Activated naive CD8-positive, alpha-beta T cell (primary cell): ENCODE data around the gene CCBE1.

Experiments
- H3K27ac Mint-ChIP-seq: one replicate; pipeline ENCODE4 v1.8.0; 2021; ENCODE audit warnings: mixed read lengths
- H3K27me3 Mint-ChIP-seq: one replicate; pipeline ENCODE4 v1.8.0; 2021; ENCODE audit warnings: mixed read lengths
- H3K36me3 Mint-ChIP-seq: one replicate; pipeline ENCODE4 v1.8.0; 2021; ENCODE audit warnings: mixed read lengths
- H3K4me1 Mint-ChIP-seq: one replicate; pipeline ENCODE4 v1.8.0; 2021; ENCODE audit warnings: low read depth, mixed read lengths
- H3K4me3 Mint-ChIP-seq: one replicate; pipeline ENCODE4 v1.8.0; 2021; ENCODE audit warnings: mild to moderate bottlenecking, mixed read lengths
- H3K9me3 Mint-ChIP-seq: one replicate; pipeline ENCODE4 v1.8.0; 2021; ENCODE audit warnings: low read depth, mixed read lengths

CCBE1 gene

GRCh38 chr18:59612381-59612780 lies 84.8 kb downstream of the CCBE1 start:
- no peaks in the 10 kb centered on the region for H3K9me3 Mint-ChIP-seq
- peaks cover 7% of the 10 kb centered on the region for H3K27me3 Mint-ChIP-seq

DNA sequence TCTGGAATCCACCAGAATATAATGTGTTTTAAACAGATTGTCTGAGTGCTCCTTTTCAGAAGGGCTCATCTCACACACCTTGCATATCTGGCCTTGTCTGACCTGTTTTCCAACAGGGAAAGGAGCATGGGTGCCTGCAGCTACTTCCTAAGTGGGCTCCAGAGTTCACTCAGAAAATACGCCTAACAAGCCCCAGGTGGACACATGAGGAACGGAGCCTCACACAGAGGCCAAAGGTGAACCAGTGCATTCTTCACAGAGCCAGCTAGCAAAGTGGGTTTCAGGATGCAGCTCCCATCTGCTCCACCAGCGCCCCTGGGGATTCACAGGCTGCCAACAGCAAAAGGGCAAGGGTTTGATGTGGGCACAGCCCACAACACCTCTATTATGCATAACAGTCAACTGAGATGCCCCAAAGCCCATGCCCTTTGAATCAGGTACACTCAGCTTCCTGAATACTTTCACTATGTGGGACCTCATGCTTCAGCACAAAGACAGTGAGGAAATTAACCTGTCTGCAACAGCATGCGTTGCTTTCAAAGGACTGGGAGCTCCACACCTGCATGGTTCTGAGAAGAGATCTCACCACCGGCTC lies 86.6 kb downstream of the CCBE1 start:
- no peak overlapping the region for H3K4me3 Mint-ChIP-seq
- no peaks in the 10 kb centered on the region for H3K9me3 Mint-ChIP-seq
- no peaks in the 10 kb centered on the region for H3K36me3 Mint-ChIP-seq
- H3K4me1 Mint-ChIP-seq = no peaks in the 10 kb centered on the region
- H3K27me3 Mint-ChIP-seq = peaks cover 2% of the 10 kb centered on the region
- no peak overlapping the region for H3K27ac Mint-ChIP-seq

More at GRCh38 chr18:59612381-59612780, 84.8 kb downstream of the CCBE1 start:
- H3K4me3 Mint-ChIP-seq = no peak overlapping the region
- no peaks in the 10 kb centered on the region for H3K36me3 Mint-ChIP-seq
- H3K4me1 Mint-ChIP-seq = no peaks in the 10 kb centered on the region
- H3K27ac Mint-ChIP-seq = no peak overlapping the region

GRCh38 chr18:59609654-59610053 lies 87.6 kb downstream of the CCBE1 start:
- H3K9me3 Mint-ChIP-seq = no peaks in the 10 kb centered on the region

DNA sequence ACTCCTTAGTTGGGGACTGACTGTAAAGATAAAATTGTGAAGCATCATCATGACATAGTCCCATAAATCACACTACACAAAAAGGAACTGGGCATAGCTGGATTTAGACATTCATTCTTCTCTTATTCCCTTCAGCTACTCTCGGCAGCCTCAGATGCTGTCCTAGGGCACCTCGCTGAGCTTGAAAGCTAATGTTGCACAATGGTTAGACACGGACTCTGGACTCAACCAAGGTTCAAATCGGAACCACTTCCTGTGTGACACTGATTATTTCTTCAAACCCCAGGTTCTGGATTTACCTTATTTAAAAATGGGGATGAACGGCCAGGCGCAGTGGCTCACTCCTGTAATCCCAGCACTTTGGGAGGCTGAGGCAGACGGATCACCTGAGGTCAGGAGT lies 89.8 kb downstream of the CCBE1 start:
- H3K36me3 Mint-ChIP-seq = no peaks in the 10 kb centered on the region
- no peak overlapping the region for H3K27ac Mint-ChIP-seq
- no peaks in the 10 kb centered on the region for H3K4me1 Mint-ChIP-seq
- H3K9me3 Mint-ChIP-seq = no peaks in the 10 kb centered on the region
- H3K4me3 Mint-ChIP-seq = no peak overlapping the region
- peaks cover 2% of the 10 kb centered on the region for H3K27me3 Mint-ChIP-seq

More at GRCh38 chr18:59609654-59610053, 87.6 kb downstream of the CCBE1 start:
- H3K4me1 Mint-ChIP-seq = no peaks in the 10 kb centered on the region
- peaks cover 2% of the 10 kb centered on the region for H3K27me3 Mint-ChIP-seq
- no peaks in the 10 kb centered on the region for H3K36me3 Mint-ChIP-seq
- H3K4me3 Mint-ChIP-seq = no peak overlapping the region
- H3K27ac Mint-ChIP-seq = no peak overlapping the region

DNA sequence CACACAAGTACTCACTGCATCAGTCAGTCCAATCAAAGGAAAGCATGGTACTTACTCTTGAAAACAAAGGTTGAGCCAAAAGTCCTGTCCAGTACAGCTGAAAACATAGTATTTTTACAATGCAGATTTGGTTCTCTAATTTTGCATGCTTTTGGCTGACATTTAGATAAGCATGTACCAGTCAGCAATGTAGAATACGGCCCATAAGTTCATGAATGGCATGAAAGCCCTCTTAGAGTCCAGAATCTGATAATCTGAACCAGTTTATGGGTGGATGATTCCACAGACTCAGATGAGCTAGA lies 90.2 kb downstream of the CCBE1 start:
- Mint-ChIP-seq H3K27ac (no peak overlapping the region), H3K9me3 (no peaks in the 10 kb centered on the region), H3K27me3 (peaks cover 3% of the 10 kb centered on the region), H3K4me1 (no peaks in the 10 kb centered on the region), H3K4me3 (no peak overlapping the region), H3K36me3 (no peaks in the 10 kb centered on the region)

DNA sequence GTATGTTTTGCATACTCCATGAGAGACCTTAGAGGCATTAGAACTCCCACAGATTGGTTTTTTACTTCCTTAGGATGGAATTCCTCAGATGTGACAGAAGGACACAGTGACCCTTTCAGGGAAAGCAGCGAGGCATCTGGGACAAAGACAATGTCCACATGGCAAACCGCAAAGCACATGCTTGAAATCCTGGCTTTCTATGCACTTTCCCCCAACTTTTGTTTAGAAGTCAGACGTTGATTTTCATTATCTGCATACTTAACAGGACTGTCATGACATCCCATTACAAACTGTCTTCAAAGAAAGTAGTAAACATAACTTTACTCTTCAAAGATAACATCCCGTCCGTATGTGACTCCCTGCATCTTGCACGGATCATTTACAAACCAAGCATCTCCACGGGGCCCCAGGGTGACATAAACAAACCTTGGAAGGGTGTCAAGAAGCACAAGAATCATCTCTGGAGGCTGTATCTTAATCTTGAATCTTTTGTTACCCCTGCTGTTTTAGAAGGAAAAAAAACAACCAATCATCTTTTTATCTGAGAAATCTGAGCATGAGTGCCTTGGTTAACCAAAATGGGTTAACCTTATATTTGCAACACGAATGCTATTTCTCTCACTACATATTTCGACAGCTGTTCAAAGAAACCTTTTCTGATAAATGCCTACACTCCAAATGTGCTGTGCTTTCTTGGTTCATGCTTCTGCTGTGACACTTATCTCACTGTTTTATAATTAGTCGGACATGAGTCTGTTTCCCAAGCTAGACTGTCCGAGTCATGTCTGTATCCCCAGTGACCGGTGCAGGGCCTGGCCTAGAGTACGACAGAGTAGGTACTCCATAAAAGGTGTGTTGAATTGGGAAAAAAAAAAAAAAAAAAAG lies 90.8 kb downstream of the CCBE1 start:
- Mint-ChIP-seq H3K4me3 (no peak overlapping the region), H3K9me3 (no peaks in the 10 kb centered on the region), H3K27me3 (peaks cover 3% of the 10 kb centered on the region), H3K36me3 (no peaks in the 10 kb centered on the region), H3K27ac (no peak overlapping the region), H3K4me1 (no peaks in the 10 kb centered on the region)

DNA sequence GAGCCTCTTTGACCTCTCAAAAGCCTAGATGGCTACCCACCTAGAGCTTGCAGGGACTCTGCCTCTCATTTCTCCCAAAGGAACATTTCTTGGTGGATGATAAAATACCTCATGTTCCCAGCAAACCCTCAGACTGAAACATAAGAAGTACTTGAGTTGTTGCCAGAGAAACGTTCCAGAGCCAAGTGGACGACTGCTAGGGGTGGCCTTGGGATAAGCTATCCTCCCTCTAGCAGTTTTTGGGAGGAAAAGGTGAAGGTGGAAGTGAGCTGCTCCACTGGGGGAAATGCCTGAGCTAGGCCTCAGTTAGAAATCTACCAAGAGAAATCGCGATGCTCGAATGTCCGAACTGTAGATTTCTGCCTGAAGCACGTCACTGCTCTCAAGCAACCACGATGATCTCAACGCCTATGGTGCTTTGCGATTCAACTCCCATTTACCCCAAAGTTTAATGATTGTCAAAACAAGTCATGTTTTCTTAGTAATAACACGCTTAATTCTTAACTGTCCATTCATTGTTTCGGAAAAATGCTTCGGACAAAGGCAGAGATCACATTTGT lies 91.5 kb downstream of the CCBE1 start:
- Mint-ChIP-seq H3K27me3 (peaks cover 3% of the 10 kb centered on the region), H3K4me3 (no peak overlapping the region), H3K4me1 (no peaks in the 10 kb centered on the region), H3K27ac (no peak overlapping the region), H3K9me3 (no peaks in the 10 kb centered on the region), H3K36me3 (no peaks in the 10 kb centered on the region)

DNA sequence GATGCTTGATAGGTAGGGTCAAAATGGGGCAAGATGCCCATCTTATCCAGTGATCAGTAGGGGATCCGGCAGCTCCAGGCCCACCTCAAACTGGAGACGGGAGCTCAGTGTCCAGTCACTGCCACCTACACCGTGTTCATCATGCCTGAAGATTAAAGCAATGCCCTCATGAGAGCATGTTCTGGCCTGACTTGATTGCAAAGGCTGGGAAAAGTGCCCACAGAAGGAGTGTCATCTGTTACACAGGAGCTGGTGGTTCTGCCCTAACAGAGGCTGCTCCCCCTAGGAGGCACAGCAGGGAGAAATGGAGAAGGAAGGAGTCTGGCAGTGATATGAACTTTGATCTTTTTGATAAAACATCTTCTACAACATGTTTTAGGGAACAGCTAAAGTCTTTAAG lies 92.3 kb downstream of the CCBE1 start:
- no peaks in the 10 kb centered on the region for H3K4me1 Mint-ChIP-seq
- H3K27me3 Mint-ChIP-seq = peaks cover 3% of the 10 kb centered on the region
- no peak overlapping the region for H3K4me3 Mint-ChIP-seq
- H3K36me3 Mint-ChIP-seq = no peaks in the 10 kb centered on the region
- H3K9me3 Mint-ChIP-seq = no peaks in the 10 kb centered on the region
- H3K27ac Mint-ChIP-seq = no peak overlapping the region

DNA sequence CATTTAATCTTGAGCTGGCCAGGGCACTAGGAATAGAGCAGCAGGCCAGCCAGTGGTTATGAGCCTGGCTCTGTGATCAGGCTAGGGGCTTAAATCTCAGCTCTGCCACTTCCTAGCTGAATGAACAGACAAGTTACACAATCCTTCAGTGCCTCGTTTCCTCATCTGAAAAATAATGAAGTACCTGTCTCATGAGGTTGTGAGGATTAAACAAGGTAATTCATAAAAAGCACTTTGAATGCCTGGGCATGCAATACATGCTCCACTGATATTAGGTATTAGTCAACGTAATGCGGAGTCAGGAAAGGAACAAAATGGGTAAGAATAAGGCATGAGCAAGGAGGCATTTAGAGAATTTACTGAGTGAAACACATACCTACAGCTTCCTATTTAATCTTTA lies 100.2 kb downstream of the CCBE1 start:
- no peaks in the 10 kb centered on the region for H3K9me3 Mint-ChIP-seq
- no peak overlapping the region for H3K4me3 Mint-ChIP-seq
- H3K27ac Mint-ChIP-seq = no peak overlapping the region
- no peaks in the 10 kb centered on the region for H3K36me3 Mint-ChIP-seq
- no peaks in the 10 kb centered on the region for H3K4me1 Mint-ChIP-seq
- peaks cover 1% of the 10 kb centered on the region for H3K27me3 Mint-ChIP-seq

DNA sequence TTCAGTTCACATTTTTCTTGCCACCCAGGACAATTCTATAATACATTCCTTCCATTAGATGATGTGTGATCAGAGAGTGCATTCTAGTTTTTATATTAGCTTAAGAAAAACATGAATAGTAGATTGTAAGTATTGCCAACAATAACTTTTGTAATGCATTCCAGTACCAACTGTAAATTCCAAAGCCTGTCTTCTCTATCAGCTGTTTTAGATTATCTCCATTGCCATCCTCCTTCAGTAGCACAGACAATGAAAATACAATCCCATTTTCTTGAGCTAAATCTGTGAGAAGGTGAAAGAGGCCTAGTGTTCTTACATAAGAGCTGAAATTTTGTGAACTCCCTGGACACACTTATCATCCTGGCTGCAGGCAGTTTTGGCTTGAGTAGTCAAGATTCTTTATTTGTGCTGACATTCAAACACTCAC lies 103.9 kb downstream of the CCBE1 start:
- Mint-ChIP-seq H3K27ac (no peak overlapping the region), H3K4me3 (no peak overlapping the region), H3K9me3 (no peaks in the 10 kb centered on the region), H3K27me3 (no peaks in the 10 kb centered on the region), H3K36me3 (no peaks in the 10 kb centered on the region), H3K4me1 (no peaks in the 10 kb centered on the region)

GRCh38 chr18:59592624-59593023 lies 104.6 kb downstream of the CCBE1 start:
- no peaks in the 10 kb centered on the region for H3K36me3 Mint-ChIP-seq

GRCh38 chr18:59582395-59582794 lies 114.8 kb downstream of the CCBE1 start:
- Mint-ChIP-seq H3K27ac (no peak overlapping the region), H3K4me1 (no peaks in the 10 kb centered on the region), H3K4me3 (no peak overlapping the region), H3K27me3 (peaks cover 4% of the 10 kb centered on the region), H3K9me3 (no peaks in the 10 kb centered on the region), H3K36me3 (no peaks in the 10 kb centered on the region)

More at GRCh38 chr18:59592624-59593023, 104.6 kb downstream of the CCBE1 start:
- no peak overlapping the region for H3K27ac Mint-ChIP-seq
- no peak overlapping the region for H3K4me3 Mint-ChIP-seq
- H3K9me3 Mint-ChIP-seq = no peaks in the 10 kb centered on the region
- H3K4me1 Mint-ChIP-seq = no peaks in the 10 kb centered on the region
- H3K27me3 Mint-ChIP-seq = no peaks in the 10 kb centered on the region

- Mint-ChIP-seq H3K4me1 (no peaks in the 10 kb centered on the region), H3K4me3 (no peak overlapping the region), H3K36me3 (no peaks in the 10 kb centered on the region), H3K27me3 (no peaks in the 10 kb centered on the region), H3K9me3 (no peaks in the 10 kb centered on the region), H3K27ac (no peak overlapping the region)
Measured at GRCh38 chr18:59579509-59579908, 117.7 kb downstream of the CCBE1 start.

DNA sequence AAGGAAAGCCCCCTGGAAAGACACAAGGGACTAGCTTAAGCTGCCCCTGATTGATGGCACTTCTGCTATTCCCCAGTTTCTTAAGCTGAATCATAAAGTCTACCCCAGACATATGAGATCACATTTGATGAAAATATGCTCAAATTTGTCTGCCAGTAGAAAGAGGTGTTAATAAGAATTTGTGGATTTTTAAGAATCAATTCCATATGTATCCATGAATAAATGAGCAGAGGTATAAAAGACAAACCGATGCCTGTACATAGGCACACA lies 119.9 kb downstream of the CCBE1 start:
- Mint-ChIP-seq H3K36me3 (no peaks in the 10 kb centered on the region), H3K9me3 (no peaks in the 10 kb centered on the region), H3K4me3 (no peak overlapping the region), H3K27me3 (peaks cover 3% of the 10 kb centered on the region), H3K4me1 (no peaks in the 10 kb centered on the region), H3K27ac (no peak overlapping the region)

DNA sequence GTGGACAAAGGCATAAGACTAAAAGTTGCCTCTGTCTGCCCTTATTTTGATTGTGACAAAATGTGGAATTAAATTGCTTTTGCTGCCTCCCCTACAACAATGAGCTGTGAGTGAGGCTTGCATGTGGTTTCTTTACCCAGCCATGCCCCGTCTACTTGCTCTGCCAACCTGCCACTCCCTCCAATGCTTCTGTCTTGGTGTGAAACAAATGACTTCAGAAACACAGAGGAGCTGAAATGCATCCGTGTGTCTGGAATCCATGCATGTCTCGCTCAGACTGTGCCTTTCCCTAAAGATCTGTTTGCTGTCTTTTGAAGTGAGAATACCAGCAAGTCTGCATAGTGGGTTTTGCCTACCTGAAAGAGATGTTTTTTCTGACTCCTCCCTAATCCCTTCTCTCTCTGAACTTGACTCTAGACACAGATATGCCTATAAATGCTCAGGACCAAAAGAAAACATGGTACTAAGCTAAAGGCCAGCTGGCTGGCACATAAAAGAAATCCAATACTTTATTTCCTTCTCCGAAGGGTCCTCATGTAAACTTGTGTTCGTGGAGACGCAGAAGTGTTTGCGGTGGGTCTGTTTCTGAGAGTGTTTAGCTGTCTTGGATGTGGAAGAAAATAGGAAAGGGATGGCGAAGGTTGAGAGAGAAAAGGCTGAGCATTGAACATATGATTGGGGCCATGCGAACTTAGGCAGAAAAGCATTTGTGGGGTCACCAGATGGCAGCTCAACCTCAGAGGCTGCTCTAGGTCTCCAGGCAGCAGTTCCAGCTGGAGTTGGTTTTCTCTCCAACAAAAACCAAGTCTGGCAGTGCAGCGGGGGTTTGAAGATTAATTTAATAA lies 120.5 kb downstream of the CCBE1 start:
- Mint-ChIP-seq H3K9me3 (no peaks in the 10 kb centered on the region), H3K4me3 (no peak overlapping the region), H3K4me1 (no peaks in the 10 kb centered on the region), H3K27me3 (peaks cover 3% of the 10 kb centered on the region), H3K27ac (no peak overlapping the region), H3K36me3 (no peaks in the 10 kb centered on the region)
